Activated CD8-positive, alpha-beta memory T cell treated with anti-CD3 and anti-CD28 coated beads for 36 hours (primary cell): ENCODE data around the gene GRIA3. TPM values are rescaled to one million over a fixed set of nuclear protein-coding genes. Genes with fewer than 3 reads are reported as not detected.
"Not testable (repeated sequence)": the region's sequence is repeated elsewhere in the genome, so short reads cannot be mapped to it uniquely, and the experiment has no call there.

Experiments used
- CTCF ChIA-PET: fragments of 350-600 bp; sonication (Branson Sonifier 250); formaldehyde crosslinking; loops from one replicate; lab custom pipeline; 2021; ENCODE audit warnings: antibody characterized with exemption; lab: Charles Lee
- POLR2A ChIA-PET: fragments of 350-600 bp; sonication (Branson Sonifier 250); formaldehyde crosslinking; loops from one replicate; lab custom pipeline; 2021; ENCODE audit warnings: antibody characterized with exemption; lab: Charles Lee
- total RNA-seq, 2 experiments: library from RNA; stranded (reverse); gene quantifications; one replicate each; pipeline ENCODE4 v1.2.3, GENCODE V29; 2021

GRIA3 gene
- total RNA-seq, 2 experiments from 2014 or later: not detected

GRCh38 chrX:123263270-123263669 is 79.2 kb downstream of the GRIA3 start:
- ChIA-PET POLR2A (no interaction called here), CTCF (no interaction called here)

- POLR2A ChIA-PET: no interaction called here
These were observed 79.7 kb downstream of the GRIA3 start for GRCh38 chrX:123263747-123264146.

GRCh38 chrX:123267220-123267619 is 83.1 kb downstream of the GRIA3 start:
- ChIA-PET CTCF (no interaction called here), POLR2A (no interaction called here)

More at GRCh38 chrX:123263747-123264146, 79.7 kb downstream of the GRIA3 start:
- CTCF ChIA-PET: no interaction called here

GRCh38 chrX:123271902-123272301 is 87.8 kb downstream of the GRIA3 start:
- ChIA-PET POLR2A (no interaction called here), CTCF (no interaction called here)

GRCh38 chrX:123272630-123273029 is 88.6 kb downstream of the GRIA3 start:
- POLR2A ChIA-PET: no interaction called here
- CTCF ChIA-PET: no interaction called here

- ChIA-PET CTCF (no interaction called here), POLR2A (no interaction called here)
These were observed 90.7 kb downstream of the GRIA3 start for GRCh38 chrX:123274796-123275195.

- CTCF ChIA-PET: no interaction called here
- POLR2A ChIA-PET: no interaction called here
These were observed 93.3 kb downstream of the GRIA3 start for GRCh38 chrX:123277347-123277746.

- ChIA-PET CTCF (no interaction called here), POLR2A (no interaction called here)
These were observed 93.7 kb downstream of the GRIA3 start for GRCh38 chrX:123277821-123278220.

GRCh38 chrX:123282241-123282640 is 98.2 kb downstream of the GRIA3 start:
- POLR2A ChIA-PET: no interaction called here
- CTCF ChIA-PET: no interaction called here

GRCh38 chrX:123283407-123283806 is 99.3 kb downstream of the GRIA3 start:
- POLR2A ChIA-PET, CTCF ChIA-PET: not testable (repeated sequence)

- ChIA-PET POLR2A (no interaction called here), CTCF (no interaction called here)
These were observed 107.5 kb downstream of the GRIA3 start for GRCh38 chrX:123291623-123292022.

- ChIA-PET POLR2A (no interaction called here), CTCF (no interaction called here)
These were observed 113.9 kb downstream of the GRIA3 start for GRCh38 chrX:123298026-123298425.

- ChIA-PET POLR2A (no interaction called here), CTCF (no interaction called here)
These were observed 119.4 kb downstream of the GRIA3 start for GRCh38 chrX:123303429-123303828.

GRCh38 chrX:123308658-123309057 is 124.6 kb downstream of the GRIA3 start:
- ChIA-PET POLR2A (no interaction called here), CTCF (no interaction called here)

GRCh38 chrX:123310112-123310511 is 126.0 kb downstream of the GRIA3 start:
- POLR2A ChIA-PET: no interaction called here

GRCh38 chrX:123311486-123311885 is 127.4 kb downstream of the GRIA3 start:
- POLR2A ChIA-PET: no interaction called here
- CTCF ChIA-PET: no interaction called here

More at GRCh38 chrX:123310112-123310511, 126.0 kb downstream of the GRIA3 start:
- CTCF ChIA-PET: no interaction called here

GRCh38 chrX:123313486-123313885 is 129.4 kb downstream of the GRIA3 start:
- ChIA-PET POLR2A (no interaction called here), CTCF (no interaction called here)

- CTCF ChIA-PET: no interaction called here
- POLR2A ChIA-PET: no interaction called here
These were observed 136.5 kb downstream of the GRIA3 start for GRCh38 chrX:123320622-123321021.

- ChIA-PET CTCF (no interaction called here), POLR2A (no interaction called here)
These were observed 138.5 kb downstream of the GRIA3 start for GRCh38 chrX:123322536-123322935.

GRCh38 chrX:123324625-123325024 is 140.5 kb downstream of the GRIA3 start:
- ChIA-PET POLR2A (no interaction called here), CTCF (no interaction called here)

- POLR2A ChIA-PET: no interaction called here
These were observed 146.3 kb downstream of the GRIA3 start for GRCh38 chrX:123330229-123330942.

GRCh38 chrX:123331349-123331748 is 147.3 kb downstream of the GRIA3 start:
- CTCF ChIA-PET: no interaction called here

More at GRCh38 chrX:123330229-123330942, 146.3 kb downstream of the GRIA3 start:
- CTCF ChIA-PET: no interaction called here

More at GRCh38 chrX:123331349-123331748, 147.3 kb downstream of the GRIA3 start:
- POLR2A ChIA-PET: no interaction called here
